Spleen (tissue), 11 donors: Measurements from ENCODE around the gene SLC25A4. TPM values are rescaled to one million over a fixed set of nuclear protein-coding genes. Genes with fewer than 3 reads are reported as not detected.

Experiments
- DNase-seq: peaks from one replicate; pipeline ENCODE4 v3.0.0-alpha.2; 2020
- H3K27ac ChIP-seq, 8 donors: fragments of 200-600 bp; sonication (generic) in 7 of 8; 1 replicate in 4 of 8; 2 replicates in 4 of 8; pipeline versions ENCODE4 v1.5.0 to v1.8.0; 2016 to 2021; ENCODE audit warnings: inconsistent platforms in 4 of 8, mild to moderate bottlenecking in 4 of 8, moderate library complexity in 1 of 8
- H3K27me3 ChIP-seq, 7 donors: fragments of 200-600 bp; sonication (generic) in 6 of 7; replicated peaks in 1 of 7; 1 replicate in 4 of 7; 2 replicates in 3 of 7; pipeline versions ENCODE4 v1.5.0 to v1.8.0; 2016 to 2021; ENCODE audit warnings: inconsistent platforms in 3 of 7, mild to moderate bottlenecking in 1 of 7
- H3K36me3 ChIP-seq, 6 donors: fragments of 200-600 bp; sonication (generic) in 5 of 6; 1 replicate in 4 of 6; 2 replicates in 2 of 6; pipeline versions ENCODE4 v1.5.0 to v1.8.0; 2016 to 2021; ENCODE audit warnings: inconsistent platforms in 2 of 6
- H3K4me1 ChIP-seq, 6 donors: fragments of 200-600 bp; sonication (generic) in 5 of 6; 1 replicate in 3 of 6; 2 replicates in 3 of 6; pipeline versions ENCODE4 v1.5.0 to v1.8.0; 2016 to 2021; ENCODE audit warnings: inconsistent platforms in 3 of 6
- H3K4me3 ChIP-seq, 8 donors: fragments of 200-600 bp; sonication (generic) in 7 of 8; 1 replicate in 4 of 8; 2 replicates in 4 of 8; pipeline versions ENCODE4 v1.5.0 to v1.8.0; 2016 to 2021; ENCODE audit warnings: inconsistent platforms in 4 of 8, mild to moderate bottlenecking in 4 of 8, moderate library complexity in 2 of 8
- H3K9me3 ChIP-seq, 8 donors: fragments of 200-600 bp; sonication (generic) in 7 of 8; 1 replicate in 4 of 8; 2 replicates in 4 of 8; pipeline versions ENCODE4 v1.5.0 to v1.8.0; 2016 to 2021; ENCODE audit warnings: inconsistent platforms in 4 of 8
- POLR2A ChIP-seq, 3 donors: fragments of 450-650 bp; IDR thresholded peaks; one replicate each; pipeline ENCODE4 v1.5.1; 2017; ENCODE audit warnings: antibody characterized with exemption in 3 of 3, mild to moderate bottlenecking in 1 of 3
- POLR2AphosphoS5 ChIP-seq, 3 donors: sonication (generic); formaldehyde crosslinking; IDR thresholded peaks; one replicate each; pipeline ENCODE4 v1.5.1; 2017; ENCODE audit warnings: antibody characterized with exemption in 3 of 3
- WGBS, 5 donors: extraction: QIAGEN DNeasy Blood & Tissue Kit in 3 of 5; methylation state at CpG; one replicate each; pipeline versions ENCODE4 v1.1.5 to v1.1.7; 2013 to 2018; 5-methylcytosine and 5-hydroxymethylcytosine counted together
- intact Hi-C: fragments of 100-400 bp; cut with DNase I; formaldehyde crosslinking; loops from one replicate; pipeline ENCODE4 v1.15.0; 2023; ENCODE audit warnings: low total_unique reads
- polyA plus RNA-seq, 3 donors: library from polyadenylated mRNA; stranded (reverse); fragments of 200-250 nt; gene quantifications; one replicate each; pipeline ENCODE4 v1.2.1, GENCODE V29; 2013
- total RNA-seq, 7 donors: library from RNA; depleted of rRNA in 3 of 7; stranded (reverse); fragments of >200 nt in 3 of 7; fragmentation: NEBNext Ultra II Directional in 4 of 7; extraction: Animal tissue kit (Norgen Biotek cat#: 25700) in 4 of 7; gene quantifications; one replicate each; pipeline versions ENCODE4 v1.1.0 to v1.2.1, GENCODE V29; 2016 to 2021
- TF ChIP-seq, protein P1 (sequence below), 11 experiments: fragments of 200-600 bp in 7 of 11; fragments of 450-650 bp in 4 of 11; sonication (generic) in 4 of 11; IDR thresholded peaks in 8 of 11; conservative IDR thresholded peaks in 3 of 11; 1 replicate in 7 of 11; 2 replicates in 4 of 11; pipeline versions ENCODE4 v1.4.0 to v1.8.0; 2016 to 2021; ENCODE audit warnings: antibody characterized with exemption in 11 of 11, inconsistent platforms in 4 of 11, mild to moderate bottlenecking in 1 of 11
- donor health status: healthy with polysubstance abuse.
- donor health status: DM: no; HTN: no; CAD: no; lungs with moderate emphysema.
- donor health status: DM: no; HTN: no; CAD: no.
- donor health status: Bipolar disorder and iron deficiency.
- donor health status: healthy.
- donor health status: DM: no; HTN: no; CAD: no.
- donor health status: DM: yes; HTN: yes; CAD: no.

Gene SLC25A4
- total and polyA plus RNA-seq, 10 donors: 6.2 to 17.2 (median 11.0) TPM

DNA sequence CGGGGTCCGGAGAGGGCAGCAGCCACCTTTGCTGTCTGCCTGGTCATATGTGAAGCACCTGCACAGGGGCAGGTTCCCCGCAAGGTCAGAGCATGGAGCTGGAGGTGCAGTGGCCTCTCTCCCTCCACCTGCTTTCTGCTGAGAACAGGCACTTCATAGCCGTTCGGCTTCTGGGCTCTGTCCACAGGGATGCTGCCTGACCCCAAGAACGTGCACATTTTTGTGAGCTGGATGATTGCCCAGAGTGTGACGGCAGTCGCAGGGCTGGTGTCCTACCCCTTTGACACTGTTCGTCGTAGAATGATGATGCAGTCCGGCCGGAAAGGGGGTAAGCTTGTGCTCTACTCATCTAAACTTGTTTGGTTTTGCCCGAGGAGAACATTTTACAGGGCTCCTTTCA, 2.5 kb downstream of the SLC25A4 start:
- peak; percentile 24 to 48 (median 44) for TF ChIP-seq POLR2AphosphoS5 (IDR thresholded peaks at IDR 0.05)
- no peak for TF ChIP-seq POLR2A (IDR thresholded peaks at IDR 0.05)
- H3K4me1 ChIP-seq: peaks cover 6 to 36% (median 25%) of the 10 kb centered on the region in 6 donors
- intact Hi-C loops: no loop called here
- DNase-seq: no peak
- H3K9me3 ChIP-seq: no peaks in the 10 kb centered on the region
- H3K4me3 ChIP-seq: no peak overlapping the region
- peaks cover 0 to 21% (median 0%) of the 10 kb centered on the region in 7 donors for H3K27me3 ChIP-seq
- WGBS, 5 donors: 82 to 91% (median 88%) methylated on average over 13 of the region's 13 CpGs
- H3K27ac ChIP-seq: no peak overlapping the region
- peaks cover 0 to 32% (median 4%) of the 10 kb centered on the region in 6 donors for H3K36me3 ChIP-seq

DNA sequence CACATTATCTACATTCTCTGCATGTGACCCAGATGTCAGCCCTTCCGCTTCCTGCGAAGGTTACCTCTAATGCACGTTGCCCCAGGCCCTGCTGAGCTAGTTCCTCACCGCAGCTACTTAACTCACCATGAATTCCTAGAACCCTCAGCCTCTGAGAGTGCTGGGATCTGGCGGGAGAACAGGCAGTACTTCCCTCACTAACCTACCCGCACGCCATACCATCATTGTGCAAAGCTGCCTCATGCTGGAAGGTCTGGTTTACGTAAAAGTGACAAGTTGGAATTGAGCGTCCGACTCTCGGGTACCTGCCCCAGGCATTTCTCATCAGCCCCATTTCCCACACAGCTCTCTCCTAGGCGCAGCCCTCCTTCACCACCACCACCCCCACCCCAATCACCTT, 6.3 kb downstream of the SLC25A4 start:
- no peaks in the 10 kb centered on the region for H3K9me3 ChIP-seq
- intact Hi-C loops: no loop called here
- peaks cover 0 to 11% (median 5%) of the 10 kb centered on the region in 6 donors for H3K4me1 ChIP-seq
- whole genome bisulfite sequencing, 5 donors: 87 to 93% (median 90%) methylated on average over 12 of the region's 12 CpGs
- peaks cover 0 to 55% (median 4%) of the 10 kb centered on the region in 6 donors for H3K36me3 ChIP-seq
- no peak overlapping the region for H3K27ac ChIP-seq
- no peak for DNase-seq
- H3K4me3 ChIP-seq: no peak overlapping the region
- H3K27me3 ChIP-seq: no peaks in the 10 kb centered on the region
- TF ChIP-seq POLR2AphosphoS5 (IDR thresholded peaks at IDR 0.05) (no peak), POLR2A (IDR thresholded peaks at IDR 0.05) (no peak)
- TF ChIP-seq, protein P1, sequence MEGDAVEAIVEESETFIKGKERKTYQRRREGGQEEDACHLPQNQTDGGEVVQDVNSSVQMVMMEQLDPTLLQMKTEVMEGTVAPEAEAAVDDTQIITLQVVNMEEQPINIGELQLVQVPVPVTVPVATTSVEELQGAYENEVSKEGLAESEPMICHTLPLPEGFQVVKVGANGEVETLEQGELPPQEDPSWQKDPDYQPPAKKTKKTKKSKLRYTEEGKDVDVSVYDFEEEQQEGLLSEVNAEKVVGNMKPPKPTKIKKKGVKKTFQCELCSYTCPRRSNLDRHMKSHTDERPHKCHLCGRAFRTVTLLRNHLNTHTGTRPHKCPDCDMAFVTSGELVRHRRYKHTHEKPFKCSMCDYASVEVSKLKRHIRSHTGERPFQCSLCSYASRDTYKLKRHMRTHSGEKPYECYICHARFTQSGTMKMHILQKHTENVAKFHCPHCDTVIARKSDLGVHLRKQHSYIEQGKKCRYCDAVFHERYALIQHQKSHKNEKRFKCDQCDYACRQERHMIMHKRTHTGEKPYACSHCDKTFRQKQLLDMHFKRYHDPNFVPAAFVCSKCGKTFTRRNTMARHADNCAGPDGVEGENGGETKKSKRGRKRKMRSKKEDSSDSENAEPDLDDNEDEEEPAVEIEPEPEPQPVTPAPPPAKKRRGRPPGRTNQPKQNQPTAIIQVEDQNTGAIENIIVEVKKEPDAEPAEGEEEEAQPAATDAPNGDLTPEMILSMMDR (IDR thresholded peaks at IDR 0.05 in 8 of 11, conservative IDR thresholded peaks at IDR 0.05 in 3 of 11): no peak

DNA sequence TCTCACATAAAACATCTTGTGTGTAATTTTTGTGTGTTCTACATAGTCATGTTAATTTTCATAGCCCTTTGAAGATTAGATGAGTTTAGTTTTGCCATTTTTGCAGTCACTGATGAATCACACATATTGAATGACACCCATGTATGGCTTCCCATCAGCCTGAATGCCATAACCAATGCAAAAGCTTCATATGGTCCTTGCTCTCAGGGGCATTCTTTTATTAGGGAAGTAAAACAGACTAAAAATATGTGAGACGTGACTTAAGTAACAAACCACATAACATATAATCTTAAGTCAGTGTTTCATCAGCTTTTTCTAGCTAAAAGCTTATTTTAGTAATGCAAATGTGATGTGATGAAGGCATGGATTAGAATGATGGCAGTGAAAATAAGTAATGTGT, 8.2 kb downstream of the SLC25A4 start:
- DNase-seq: no peak

DNA sequence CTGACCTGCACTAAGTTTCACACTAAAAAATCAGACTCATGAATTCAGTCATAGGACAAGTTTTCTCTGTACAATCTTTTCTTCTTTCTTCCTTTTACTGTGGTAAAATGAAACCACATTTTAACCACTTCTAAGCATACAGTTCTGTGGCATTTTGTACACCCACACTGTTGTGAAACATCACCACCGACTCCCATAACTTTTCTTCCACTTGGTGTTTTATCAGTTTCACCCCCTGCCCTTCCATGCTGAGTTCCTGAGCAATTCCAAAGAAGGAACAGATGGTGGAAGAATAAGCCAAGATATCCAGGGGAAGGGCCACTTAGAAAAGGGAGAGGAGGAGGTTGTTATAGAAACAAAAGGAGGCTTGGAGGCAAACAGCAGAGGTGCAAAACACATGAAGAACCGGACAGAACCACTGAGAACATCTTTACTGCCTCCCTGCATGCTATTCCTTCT, 22.6 kb downstream of the SLC25A4 start:
- TF ChIP-seq POLR2AphosphoS5 (IDR thresholded peaks at IDR 0.05) (no peak), POLR2A (IDR thresholded peaks at IDR 0.05) (no peak)
- TF ChIP-seq, protein P1 (IDR thresholded peaks at IDR 0.05 in 8 of 11, conservative IDR thresholded peaks at IDR 0.05 in 3 of 11): no peak
- no peak for DNase-seq
- Histone ChIP-seq H3K36me3 (peaks cover 4 to 82% (median 39%) of the 10 kb centered on the region in 6 donors), H3K4me3 (no peak overlapping the region), H3K4me1 (peaks cover 0 to 20% (median 12%) of the 10 kb centered on the region in 6 donors), H3K27me3 (no peaks in the 10 kb centered on the region), H3K9me3 (no peaks in the 10 kb centered on the region), H3K27ac (no peak overlapping the region)
- intact Hi-C loops: no loop called here
- 25 to 40% (median 37%) methylated on average over 2 of the region's 2 CpGs for WGBS, 5 donors

More for the DNA sequence above, 8.2 kb downstream of the SLC25A4 start:
- intact Hi-C loops: no loop called here
- Histone ChIP-seq H3K27me3 (no peaks in the 10 kb centered on the region), H3K27ac (no peak overlapping the region), H3K36me3 (peaks cover 0 to 61% (median 4%) of the 10 kb centered on the region in 6 donors), H3K4me1 (no peaks in the 10 kb centered on the region), H3K4me3 (no peak overlapping the region), H3K9me3 (no peaks in the 10 kb centered on the region)
- WGBS, 5 donors: 39 to 83% (median 69%) methylated on average over 1 of the region's 1 CpG
- no peak for TF ChIP-seq POLR2AphosphoS5 (IDR thresholded peaks at IDR 0.05)
- no peak for TF ChIP-seq POLR2A (IDR thresholded peaks at IDR 0.05)
- TF ChIP-seq, protein P1 (IDR thresholded peaks at IDR 0.05 in 8 of 11, conservative IDR thresholded peaks at IDR 0.05 in 3 of 11): no peak
